ENCODE measurements around the gene TAF6L. TPM values are rescaled to one million over a fixed set of nuclear protein-coding genes. Genes with fewer than 3 reads are reported as not detected.

TAF6L gene
- total RNA-seq, 1 experiment from 2014 or later, result 28.9 TPM

DNA sequence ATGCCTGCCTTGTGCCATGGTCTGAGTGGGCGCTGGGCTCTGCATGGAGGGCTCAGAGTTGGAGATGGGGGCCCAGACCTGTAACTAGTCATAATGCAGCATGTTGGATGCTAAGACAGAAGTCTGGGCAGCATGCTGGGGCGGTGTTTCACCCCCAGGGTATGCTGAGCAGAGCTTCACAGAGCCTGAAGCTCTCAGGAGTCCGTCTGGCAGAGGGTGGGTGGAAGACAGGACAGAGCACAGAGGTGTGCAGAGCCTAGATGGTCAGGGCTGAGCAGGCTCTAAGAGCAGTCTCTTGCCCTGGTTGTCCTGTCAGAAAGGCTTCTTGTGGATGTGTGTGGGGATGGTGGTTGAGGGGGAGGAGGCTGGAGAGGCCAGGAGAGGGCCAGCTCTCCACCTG is 7.2 kb downstream of the TAF6L start:
- DNase-seq, result no peak
- H3K36me3 Mint-ChIP-seq (ENCODE audit: insufficient read depth, unreplicated experiment), result peaks cover 41% of the 10 kb centered on the region
- BruUV-seq (replicated peaks), result no TSS peak
- H3K4me3 Mint-ChIP-seq (ENCODE audit: low read depth, unreplicated experiment), result no peak overlapping the region
- CTCF ChIA-PET, result no interaction called here
- no peaks in the 10 kb centered on the region for H3K27me3 Mint-ChIP-seq (ENCODE audit: unreplicated experiment)
- H3K4me1 Mint-ChIP-seq (ENCODE audit: low read depth, unreplicated experiment), result no peaks in the 10 kb centered on the region
- TF ChIP-seq, protein P1, sequence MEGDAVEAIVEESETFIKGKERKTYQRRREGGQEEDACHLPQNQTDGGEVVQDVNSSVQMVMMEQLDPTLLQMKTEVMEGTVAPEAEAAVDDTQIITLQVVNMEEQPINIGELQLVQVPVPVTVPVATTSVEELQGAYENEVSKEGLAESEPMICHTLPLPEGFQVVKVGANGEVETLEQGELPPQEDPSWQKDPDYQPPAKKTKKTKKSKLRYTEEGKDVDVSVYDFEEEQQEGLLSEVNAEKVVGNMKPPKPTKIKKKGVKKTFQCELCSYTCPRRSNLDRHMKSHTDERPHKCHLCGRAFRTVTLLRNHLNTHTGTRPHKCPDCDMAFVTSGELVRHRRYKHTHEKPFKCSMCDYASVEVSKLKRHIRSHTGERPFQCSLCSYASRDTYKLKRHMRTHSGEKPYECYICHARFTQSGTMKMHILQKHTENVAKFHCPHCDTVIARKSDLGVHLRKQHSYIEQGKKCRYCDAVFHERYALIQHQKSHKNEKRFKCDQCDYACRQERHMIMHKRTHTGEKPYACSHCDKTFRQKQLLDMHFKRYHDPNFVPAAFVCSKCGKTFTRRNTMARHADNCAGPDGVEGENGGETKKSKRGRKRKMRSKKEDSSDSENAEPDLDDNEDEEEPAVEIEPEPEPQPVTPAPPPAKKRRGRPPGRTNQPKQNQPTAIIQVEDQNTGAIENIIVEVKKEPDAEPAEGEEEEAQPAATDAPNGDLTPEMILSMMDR (IDR thresholded peaks at IDR 0.05; ENCODE audit: unreplicated experiment), result no peak
- intact Hi-C loops (cut with micrococcal nuclease; ENCODE audit: unreplicated experiment), result no loop called here
- H3K9me3 Mint-ChIP-seq (ENCODE audit: low read depth, unreplicated experiment), result no peaks in the 10 kb centered on the region
- no peak overlapping the region for H3K27ac Mint-ChIP-seq (ENCODE audit: unreplicated experiment)

DNA sequence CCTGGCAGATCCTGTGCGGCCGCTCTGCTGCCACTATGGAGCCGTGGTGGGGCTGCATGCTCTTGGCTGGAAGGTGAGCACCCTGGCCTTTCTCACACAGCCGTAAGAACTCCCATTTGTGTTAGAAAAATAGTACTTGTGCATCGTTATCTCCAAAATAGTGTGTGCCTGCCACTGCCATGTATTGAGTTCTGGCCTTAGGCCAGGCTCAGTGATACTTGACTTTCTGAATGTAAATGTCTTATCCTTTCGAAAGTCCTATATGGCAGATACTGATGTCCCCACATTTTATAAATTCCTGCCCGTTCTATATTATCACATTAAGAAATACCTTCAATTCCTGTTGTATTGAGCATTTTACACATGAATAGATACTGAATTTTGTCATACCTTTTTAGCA is 11.6 kb downstream of the TAF6L start:
- DNase-seq, result no peak
- Mint-ChIP-seq H3K4me1 (ENCODE audit: low read depth, unreplicated experiment) (no peaks in the 10 kb centered on the region), H3K9me3 (ENCODE audit: low read depth, unreplicated experiment) (no peaks in the 10 kb centered on the region), H3K27me3 (ENCODE audit: unreplicated experiment) (no peaks in the 10 kb centered on the region), H3K4me3 (ENCODE audit: low read depth, unreplicated experiment) (no peak overlapping the region), H3K27ac (ENCODE audit: unreplicated experiment) (no peak overlapping the region), H3K36me3 (ENCODE audit: insufficient read depth, unreplicated experiment) (peaks cover 26% of the 10 kb centered on the region)
- intact Hi-C loops (cut with micrococcal nuclease; ENCODE audit: unreplicated experiment), result no loop called here
- CTCF ChIA-PET, result no interaction called here
- TF ChIP-seq, protein P1 (IDR thresholded peaks at IDR 0.05; ENCODE audit: unreplicated experiment), result no peak
- BruUV-seq (replicated peaks), result no TSS peak

DNA sequence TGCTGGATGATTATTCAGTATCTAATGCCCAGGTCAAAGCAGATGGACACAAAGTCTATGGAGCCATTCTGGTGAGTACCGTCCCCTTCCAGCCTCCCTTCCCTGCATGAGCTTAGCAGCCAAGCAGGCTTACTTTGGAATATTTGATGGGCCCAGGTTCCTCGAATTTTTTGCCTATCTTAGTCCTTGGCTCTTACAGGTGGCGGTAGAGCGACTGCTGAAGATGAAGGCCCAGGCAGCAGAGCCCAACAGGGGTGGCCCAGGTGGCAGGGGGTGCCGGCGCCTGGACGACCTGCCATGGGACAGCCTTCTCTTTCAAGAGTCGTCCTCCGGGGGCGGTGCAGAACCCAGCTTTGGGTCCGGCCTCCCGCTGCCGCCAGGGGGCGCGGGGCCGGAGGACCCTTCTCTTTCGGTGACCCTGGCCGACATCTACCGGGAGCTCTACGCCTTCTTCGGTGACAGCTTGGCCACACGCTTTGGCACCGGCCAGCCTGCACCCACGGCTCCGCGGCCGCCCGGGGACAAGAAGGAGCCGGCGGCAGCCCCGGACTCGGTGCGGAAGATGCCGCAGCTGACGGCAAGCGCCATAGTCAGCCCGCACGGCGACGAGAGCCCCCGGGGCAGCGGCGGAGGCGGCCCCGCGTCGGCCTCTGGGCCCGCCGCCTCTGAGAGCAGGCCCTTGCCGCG is 15.3 kb downstream of the TAF6L start:
- Mint-ChIP-seq H3K4me1 (ENCODE audit: low read depth, unreplicated experiment) (peaks cover 24% of the 10 kb centered on the region), H3K4me3 (ENCODE audit: low read depth, unreplicated experiment) (peak overlapping the region; percentile 96), H3K27me3 (ENCODE audit: unreplicated experiment) (no peaks in the 10 kb centered on the region), H3K9me3 (ENCODE audit: low read depth, unreplicated experiment) (no peaks in the 10 kb centered on the region), H3K27ac (ENCODE audit: unreplicated experiment) (peak overlapping the region; percentile 93), H3K36me3 (ENCODE audit: insufficient read depth, unreplicated experiment) (peaks cover 56% of the 10 kb centered on the region)
- BruUV-seq (replicated peaks), result TSS peak; percentile 14
- TF ChIP-seq, protein P1 (IDR thresholded peaks at IDR 0.05; ENCODE audit: unreplicated experiment), result peak; percentile 95
- intact Hi-C loops (cut with micrococcal nuclease; ENCODE audit: unreplicated experiment), result loop anchor here (1.0 to 5.0 kb wide), 2 partner anchors 76 to 91 kb away; no protein-coding TSS in a partner anchor
- CTCF ChIA-PET, result interaction anchor here (0.5 to 3.1 kb wide), 18 partner anchors 10 to 165 kb away, joined by 3 to 16 read pairs (median 3); partner anchors contain the start of genes B3GAT3, HNRNPUL2, POLR2G and SLC3A2
- DNase-seq, result peak; percentile 93

DNA sequence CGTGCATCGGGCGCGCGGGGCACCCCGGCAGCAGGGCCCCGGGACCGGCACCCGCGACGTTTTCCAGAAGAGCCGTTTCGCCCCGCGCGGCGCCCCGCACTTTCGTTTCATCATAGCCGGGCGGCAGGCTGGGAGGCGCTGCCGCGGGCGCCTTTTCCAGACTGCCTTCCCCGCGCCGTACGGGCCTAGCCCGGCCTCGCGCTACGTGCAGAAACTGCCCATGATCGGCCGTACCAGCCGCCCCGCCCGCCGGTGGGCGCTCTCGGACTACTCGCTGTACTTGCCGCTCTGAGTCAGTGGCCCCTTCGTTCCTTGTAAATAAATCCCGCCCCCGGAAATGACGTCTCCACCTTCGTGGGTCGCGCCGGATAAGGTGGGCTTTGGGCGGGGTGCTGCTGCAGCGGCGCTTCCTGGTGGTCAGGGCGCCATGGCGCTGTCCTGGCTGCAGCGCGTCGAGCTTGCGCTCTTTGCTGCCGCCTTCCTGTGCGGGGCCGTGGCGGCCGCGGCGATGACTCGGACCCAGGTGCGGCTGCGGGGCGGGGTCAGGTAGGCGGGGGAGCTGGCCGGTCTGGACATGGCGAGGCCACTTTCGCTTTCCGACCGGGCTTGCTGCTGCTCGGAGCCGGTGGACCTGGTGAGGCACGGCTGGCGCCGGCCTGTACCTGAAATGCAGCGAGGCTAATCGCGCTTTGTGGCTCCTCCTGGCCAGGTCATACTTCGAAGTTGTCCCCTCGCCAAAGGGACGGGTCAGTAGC is 16.0 kb downstream of the TAF6L start, which contains the start of gene TMEM179B:
Gene TMEM179B, plus strand, starts transcription at position 398 of the 755 bp plus-strand sequence. Its CDS starts 30 bp downstream, at position 428.
- TF ChIP-seq, protein P1 (IDR thresholded peaks at IDR 0.05; ENCODE audit: unreplicated experiment), result peak; percentile 23
- H3K27ac Mint-ChIP-seq (ENCODE audit: unreplicated experiment), result peak within 1 kb of the TSS; percentile 93
- peaks cover 63% of the 10 kb centered on the region for H3K36me3 Mint-ChIP-seq (ENCODE audit: insufficient read depth, unreplicated experiment)
- peaks cover 24% of the 10 kb centered on the region for H3K4me1 Mint-ChIP-seq (ENCODE audit: low read depth, unreplicated experiment)
- H3K9me3 Mint-ChIP-seq (ENCODE audit: low read depth, unreplicated experiment), result no peaks in the 10 kb centered on the region
- no peaks in the 10 kb centered on the region for H3K27me3 Mint-ChIP-seq (ENCODE audit: unreplicated experiment)
- CTCF ChIA-PET, result interaction anchor here (0.5 to 3.1 kb wide), 21 partner anchors 11 to 166 kb away, joined by 3 to 16 read pairs (median 4); partner anchors contain the start of genes B3GAT3, HNRNPUL2, POLR2G and SLC3A2
- peak; percentile 98 for DNase-seq
- no TSS peak for BruUV-seq (replicated peaks)
- H3K4me3 Mint-ChIP-seq (ENCODE audit: low read depth, unreplicated experiment), result peak within 1 kb of the TSS; percentile 96
- intact Hi-C loops (cut with micrococcal nuclease; ENCODE audit: unreplicated experiment), result loop anchor here (5.0 kb wide), 1 partner anchor 90 kb away; no protein-coding TSS in a partner anchor

Measured in Calu3 (cell line).